ENCODE data around the gene OR4D1. TPM values are rescaled to one million over a fixed set of nuclear protein-coding genes. Genes with fewer than 3 reads are reported as not detected.

The OR4D1 gene
- total and polyA plus RNA-seq, 2 of the 8 experiments (the other 6 are each of a cell fraction or from before 2014, with no cell fraction given): 0.32 to 0.39 TPM

GRCh38 chr17:58200024-58200633 is 51.9 kb downstream of the OR4D1 start:
- H2BK20ac ChIP-seq (ENCODE audit: low read length): peak overlapping the region; percentile 29
- no peak overlapping the region for H3K4me2 ChIP-seq (ENCODE audit: insufficient read depth in 1 of 2, low read depth in 2 of 2, low read length in 2 of 2)
- DNase-seq (ENCODE audit: low read depth in 1 of 2, low spot score in 2 of 2) (peak; percentile 27 to 89), FAIRE-seq (no peak)
- H2BK12ac ChIP-seq (ENCODE audit: low read depth, low read length): peak overlapping the region; percentile 60; the same call in 1 of the 2 replicates
- H3K4ac ChIP-seq (replicated peaks; ENCODE audit: insufficient read length, low read depth, low read length): peak overlapping the region; percentile 15
- no peak overlapping the region for H2BK5ac ChIP-seq (ENCODE audit: low read depth, low read length)
- no peaks in the 10 kb centered on the region for H4K20me1 ChIP-seq (replicated peaks in 1 of 2; ENCODE audit: control insufficient read depth in 1 of 2, insufficient read depth in 2 of 2, low read length in 2 of 2)
- no peak overlapping the region for H4K91ac ChIP-seq (replicated peaks; ENCODE audit: insufficient read length, low read length)
- H3K4me3 ChIP-seq (ENCODE audit: extremely low read depth in 1 of 4, insufficient read depth in 2 of 4, low read depth in 3 of 4, low read length in 4 of 4): no peak overlapping the region
- no peak overlapping the region for H3K27ac ChIP-seq (ENCODE audit: low read depth, low read length)
- no peak overlapping the region for H3K14ac ChIP-seq (ENCODE audit: insufficient read length)
- H3K4me1 ChIP-seq (replicated peaks in 1 of 4; ENCODE audit: control insufficient read depth in 3 of 4, insufficient read depth in 4 of 4, low read length in 3 of 4): no peaks in the 10 kb centered on the region
- H3K23ac ChIP-seq (ENCODE audit: insufficient read length): no peak overlapping the region
- no peaks in the 10 kb centered on the region for H3K9me3 ChIP-seq (ENCODE audit: insufficient read depth in 2 of 2, low read depth in 1 of 2, low read length in 1 of 2)
- H2AFZ ChIP-seq (ENCODE audit: low read length): peak overlapping the region; percentile 73; the same call in 1 of the 2 replicates
- POLR2A ChIA-PET (ENCODE audit: partially characterized antibody): interaction anchor here (1.5 to 1.9 kb wide), 2 partner anchors 9 to 19 kb away, joined by 3 to 6 read pairs; partner anchors contain the start of gene MKS1
- H3K79me2 ChIP-seq (ENCODE audit: control insufficient read depth in 1 of 2, insufficient read depth in 2 of 2, low read length in 2 of 2): no peaks in the 10 kb centered on the region
- no peak overlapping the region for H4K8ac ChIP-seq (ENCODE audit: extremely low read depth, insufficient read depth, low read length)
- CTCF ChIA-PET (ENCODE audit: partially characterized antibody): interaction anchor here (0.6 to 7.6 kb wide), 34 partner anchors 9 to 1788 kb away, joined by 3 to 127 read pairs (median 4); partner anchors contain the start of genes EPX, LPO, MKS1 and MTMR4
- H4K5ac ChIP-seq (ENCODE audit: insufficient read length, low read depth, low read length): no peak overlapping the region
- no peak overlapping the region for H2BK15ac ChIP-seq (ENCODE audit: low read length)
- H3K18ac ChIP-seq (ENCODE audit: extremely low read depth, low read length): no peak overlapping the region; the same call in 1 of the 2 replicates
- no peak overlapping the region for H2AK5ac ChIP-seq (ENCODE audit: low read depth, low read length)
- H3K79me1 ChIP-seq (ENCODE audit: low read depth, low read length): no peaks in the 10 kb centered on the region
- no peaks in the 10 kb centered on the region for H3K27me3 ChIP-seq (replicated peaks in 1 of 4; ENCODE audit: control insufficient read depth in 3 of 4, extremely low read depth in 1 of 4, insufficient read depth in 3 of 4, low read length in 3 of 4)
- H3K36me3 ChIP-seq (ENCODE audit: control insufficient read depth in 2 of 4, insufficient read depth in 4 of 4, low read length in 3 of 4): no peaks in the 10 kb centered on the region
- H3K23me2 ChIP-seq (ENCODE audit: low read depth, low read length): no peaks in the 10 kb centered on the region
- H2BK120ac ChIP-seq (replicated peaks; ENCODE audit: low read depth, low read length): no peak overlapping the region
- WGBS, 2 experiments (ENCODE audit: extremely low coverage in 1 of 2, insufficient coverage in 1 of 2, insufficient read length in 1 of 2, insufficient replicate concordance in 2 of 2, low coverage in 1 of 2, low lambda C conversion rate in 2 of 2, missing lambda C conversion rate in 1 of 2): 71% methylated on average over 14 of the region's 14 CpGs; no CpG with 5 or more reads in 1 of the 2 experiments
- no peak overlapping the region for H3K9ac ChIP-seq (replicated peaks in 1 of 4; ENCODE audit: extremely low read depth in 1 of 4, low read depth in 3 of 4, low read length in 3 of 4)
- no peak overlapping the region for H3K56ac ChIP-seq (replicated peaks; ENCODE audit: insufficient read length, low read depth, low read length)
- TF ChIP-seq SP2 (IDR thresholded peaks at IDR 0.05; ENCODE audit: low read length): no peak
- TF ChIP-seq FOSL1 (IDR thresholded peaks at IDR 0.05; ENCODE audit: insufficient read depth, low read depth, low read length): no peak
- no peak for TF ChIP-seq CHD2 (IDR thresholded peaks at IDR 0.05; ENCODE audit: low read length)
- no peak for TF ChIP-seq SRF (IDR thresholded peaks at IDR 0.05; ENCODE audit: low read depth, low read length)
- no peak for TF ChIP-seq BCL11A (IDR thresholded peaks at IDR 0.05; ENCODE audit: low read depth in 2 of 2, low read length in 2 of 2)
- TF ChIP-seq CTBP2 (IDR thresholded peaks at IDR 0.05; ENCODE audit: borderline replicate concordance, insufficient read depth, insufficient read length, low read length): no peak
- TF ChIP-seq KDM5A (IDR thresholded peaks at IDR 0.05; ENCODE audit: low read length): no peak
- peak; percentile 47 to 63 for TF ChIP-seq RAD21 (IDR thresholded peaks at IDR 0.05 in 1 of 2, conservative IDR thresholded peaks at IDR 0.05 in 1 of 2; ENCODE audit: low read depth in 2 of 2, low read length in 2 of 2)
- TF ChIP-seq YY1 (IDR thresholded peaks at IDR 0.05; ENCODE audit: low read depth, low read length): peak; percentile 87
- peak; percentile 75; the same call in 1 of the 2 replicates for TF ChIP-seq E2F6 (IDR thresholded peaks at IDR 0.05)
- 0 out of 2 replicates have a peak, but pooled peaks have one; percentile 18 for TF ChIP-seq GABPA (IDR thresholded peaks at IDR 0.05; ENCODE audit: borderline replicate concordance, insufficient read depth, low read length)
- TF ChIP-seq ZNF274 (IDR thresholded peaks at IDR 0.05; ENCODE audit: borderline replicate concordance, extremely low read depth, low read length): no peak

Data from H1 (cell line).